GM20431 (cell line): ENCODE results near the gene GOLPH3L.
"Not testable (repeated sequence)": the region's sequence is repeated elsewhere in the genome, so short reads cannot be mapped to it uniquely, and the experiment has no call there.

Experiments
- in situ Hi-C: fragments of 300-500 bp; cut with MseI, MboI; formaldehyde crosslinking; loops from one replicate; pipeline ENCODE4 v1.15.0; 2020; ENCODE audit warnings: low sequenced_read_pairs; ENCODE audit not compliant: unreplicated experiment

Gene GOLPH3L

GRCh38 chr1:150696995-150697927, at the start of gene GOLPH3L:
Gene GOLPH3L (minus strand): TSS chr1:150697154. CDS start chr1:150694838, 2,316 bp downstream.
- in situ Hi-C loops: no loop called here

DNA sequence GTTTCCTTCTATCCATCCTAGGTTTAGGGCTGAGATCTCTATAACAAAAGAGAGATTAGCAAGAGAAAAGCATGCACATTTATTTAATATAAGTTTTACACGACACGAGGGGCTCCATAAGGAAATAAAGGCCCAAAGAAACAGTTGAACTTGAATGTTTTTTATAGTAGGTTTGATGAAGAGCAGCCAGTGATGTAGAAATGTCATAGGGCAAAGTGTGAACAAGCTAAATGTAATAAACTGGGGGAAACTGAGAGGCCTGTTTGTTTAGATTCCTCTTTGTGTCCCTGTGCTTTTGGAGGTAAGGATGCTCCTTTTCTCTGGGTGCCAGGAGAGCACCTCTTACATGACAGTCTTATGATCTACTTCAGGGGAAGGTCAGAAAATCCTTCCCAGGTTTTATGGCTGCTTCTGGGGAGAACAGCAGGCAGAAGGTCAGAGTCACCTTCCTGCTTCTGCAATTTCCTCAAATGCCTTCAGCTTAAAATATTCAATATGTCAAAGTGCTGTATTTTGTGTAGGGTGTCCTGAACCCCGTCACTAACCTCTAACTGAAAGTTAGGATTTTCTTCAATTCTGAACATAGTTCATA, 33.3 kb upstream of the GOLPH3L start:
- in situ Hi-C loops: no loop called here

DNA sequence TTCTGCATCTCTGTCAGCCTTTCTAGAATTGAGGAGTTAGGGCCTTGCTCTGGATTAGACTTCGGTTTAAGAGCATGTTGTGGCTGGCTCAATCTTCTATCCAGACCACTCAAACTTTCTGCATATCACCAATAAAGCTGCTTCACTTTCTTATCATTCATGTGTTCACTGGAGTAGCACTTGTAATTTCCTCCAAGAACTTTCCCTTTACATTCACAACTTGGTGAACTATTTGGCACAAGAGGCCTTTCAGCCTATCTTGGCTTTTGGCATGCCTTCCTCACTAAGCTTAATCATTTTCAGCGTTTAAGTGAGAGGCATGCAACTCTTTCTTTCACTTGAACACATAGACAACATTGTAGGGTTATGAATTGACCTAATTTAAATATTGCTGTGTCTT, 27.4 kb upstream of the GOLPH3L start:
- in situ Hi-C loops: no loop called here

DNA sequence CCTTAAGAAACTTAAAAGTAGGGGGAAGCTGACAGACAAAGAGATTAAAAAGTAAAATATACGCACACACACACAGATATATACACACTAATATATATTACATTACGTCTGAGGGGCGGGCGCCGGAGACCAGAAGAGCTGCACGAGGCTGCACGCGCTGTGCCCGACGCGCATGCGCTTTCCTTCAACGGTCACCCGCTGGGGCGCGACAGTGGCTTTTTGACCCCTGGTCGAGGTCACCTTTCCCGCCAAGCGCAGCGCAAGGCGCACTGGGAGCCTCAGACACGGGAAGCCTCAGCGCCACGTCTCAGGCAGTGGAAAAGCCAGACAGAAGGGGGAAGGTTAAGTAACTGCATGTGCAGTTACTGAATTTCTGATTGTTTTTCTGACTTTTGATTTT, 23.7 kb upstream of the GOLPH3L start, which contains the start of gene HORMAD1:
Gene HORMAD1 (minus strand): TSS at position 193 of the 400 bp plus-strand sequence. CDS start 1,390 bp downstream, outside the sequence.
- in situ Hi-C loops: no loop called here

GRCh38 chr1:150720098-150720497, 23.1 kb upstream of the GOLPH3L start:
- in situ Hi-C loops: no loop called here

- in situ Hi-C loops: no loop called here
Measured at GRCh38 chr1:150718225-150718891, 21.4 kb upstream of the GOLPH3L start.

DNA sequence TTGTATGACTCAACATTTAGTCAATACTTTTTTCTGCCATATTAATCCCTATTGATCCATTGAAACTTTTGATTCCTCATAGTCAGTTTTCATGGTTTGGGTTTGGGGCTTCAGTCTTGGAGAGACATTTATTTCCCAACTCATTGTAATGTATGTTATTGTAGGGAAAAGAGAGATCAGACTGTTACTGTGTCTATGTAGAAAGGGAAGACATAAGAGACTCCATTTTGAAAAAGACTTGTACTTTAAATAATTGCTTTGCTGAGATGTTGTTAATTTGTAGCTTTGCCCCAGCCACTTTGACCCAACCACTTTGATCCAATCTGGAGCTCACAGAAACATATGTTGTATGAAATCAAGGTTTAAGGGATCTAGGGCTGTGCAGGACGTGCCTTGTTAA, 12.1 kb upstream of the GOLPH3L start:
- in situ Hi-C loops: not testable (repeated sequence)

DNA sequence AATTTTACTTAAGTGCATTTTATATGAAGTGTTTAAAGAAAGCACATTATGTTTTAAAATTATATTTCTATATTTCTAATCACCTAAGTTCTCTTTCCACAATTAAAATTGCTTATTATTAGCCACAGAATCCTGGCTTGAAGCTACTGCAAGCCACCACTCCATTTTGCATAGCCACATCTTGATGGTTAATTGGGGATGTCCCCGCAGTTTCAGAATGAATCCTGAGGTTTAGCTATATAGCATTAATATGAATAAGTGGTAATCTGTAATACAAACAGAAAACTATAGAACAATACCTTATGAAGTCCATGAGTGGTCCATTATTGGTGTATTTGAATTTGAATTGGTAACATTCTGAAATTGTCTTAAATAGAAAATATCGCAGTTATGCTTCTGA, 11.6 kb upstream of the GOLPH3L start:
- in situ Hi-C loops: no loop called here

- in situ Hi-C loops: no loop called here
Measured at GRCh38 chr1:150706091-150706490, 9.1 kb upstream of the GOLPH3L start.

- in situ Hi-C loops: no loop called here
Measured at GRCh38 chr1:150703427-150703826, 6.5 kb upstream of the GOLPH3L start.

DNA sequence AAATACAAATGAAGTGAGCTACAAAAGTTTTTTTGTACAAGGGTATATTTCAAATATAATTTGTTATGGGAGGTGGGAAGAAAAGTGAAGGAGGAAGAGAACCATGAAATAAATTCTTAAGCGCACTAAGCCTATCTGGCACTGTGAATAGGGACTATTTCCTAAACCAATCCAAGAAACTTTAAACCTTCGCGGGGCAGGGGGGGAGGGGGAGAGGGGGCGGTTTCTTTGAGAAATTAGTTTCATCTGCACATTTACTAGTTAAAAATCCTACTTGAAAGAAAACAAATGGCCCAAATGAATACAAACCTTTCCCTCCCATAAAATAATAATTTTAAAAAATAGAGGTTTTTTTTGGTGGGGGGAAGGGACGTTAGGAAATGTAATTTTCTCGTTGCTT, 364 bp downstream of the GOLPH3L start:
- in situ Hi-C loops: no loop called here

GRCh38 chr1:150696162-150696561, 792 bp downstream of the GOLPH3L start:
- in situ Hi-C loops: no loop called here

DNA sequence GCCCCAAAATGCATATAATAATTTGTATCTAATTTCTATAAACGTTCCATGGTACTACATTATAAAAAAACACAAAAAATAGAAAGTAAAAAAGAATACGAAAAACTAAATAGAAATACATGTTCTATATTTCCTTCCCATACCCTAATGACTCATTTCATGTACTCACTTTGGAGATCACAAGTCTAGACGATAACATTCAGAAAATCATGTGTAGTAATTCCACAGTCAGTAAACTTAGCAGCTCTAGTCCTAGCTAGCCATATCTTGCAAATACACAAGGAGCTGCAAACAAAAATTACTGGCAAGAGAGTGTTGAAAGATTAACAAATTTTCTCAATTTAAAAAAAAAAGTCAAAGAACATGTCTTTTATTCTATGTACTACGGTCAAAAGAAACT, 1.4 kb downstream of the GOLPH3L start:
- in situ Hi-C loops: no loop called here

- in situ Hi-C loops: no loop called here
Measured at GRCh38 chr1:150692720-150693119, 4.2 kb downstream of the GOLPH3L start.

- in situ Hi-C loops: no loop called here
Measured at GRCh38 chr1:150688763-150689162, 8.2 kb downstream of the GOLPH3L start.

- in situ Hi-C loops: no loop called here
Measured at GRCh38 chr1:150686275-150686674, 10.7 kb downstream of the GOLPH3L start.

DNA sequence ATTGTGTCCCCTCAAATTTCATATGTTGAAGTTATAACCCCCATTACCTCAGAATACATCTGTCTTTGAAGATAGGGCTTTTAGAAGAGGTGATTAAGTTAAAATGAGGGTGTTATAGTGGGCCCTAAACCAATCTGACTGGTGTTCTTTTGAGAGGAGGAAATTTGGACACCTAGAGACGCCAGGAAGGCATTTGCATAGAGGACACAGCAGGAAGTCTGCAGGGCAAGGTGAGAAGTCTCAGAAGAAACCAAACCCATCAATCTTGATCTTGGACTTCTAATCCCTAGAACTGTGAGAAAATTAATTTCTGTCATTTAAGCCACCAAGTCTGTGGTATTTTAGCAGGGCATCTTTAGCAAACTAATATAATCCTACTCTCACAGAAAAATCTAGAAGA, 13.0 kb downstream of the GOLPH3L start:
- in situ Hi-C loops: no loop called here

DNA sequence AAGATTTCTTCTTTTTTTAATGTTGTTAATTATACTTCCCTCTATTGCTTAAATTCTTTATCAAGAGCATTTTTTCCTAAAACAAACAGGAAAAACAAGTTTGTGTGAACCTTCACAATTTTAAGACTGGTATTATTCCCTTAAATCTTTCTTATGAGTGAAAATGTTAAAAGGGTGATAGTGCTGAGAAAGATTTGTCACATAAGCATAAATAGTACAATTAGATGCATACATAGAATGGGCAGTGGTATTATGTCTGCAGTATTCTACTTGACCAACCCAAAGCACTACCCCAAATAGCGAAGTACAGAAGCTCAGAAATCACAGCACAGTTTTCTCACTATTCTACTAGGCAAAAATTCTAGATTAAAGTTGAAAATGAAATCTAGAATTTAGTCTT, 18.0 kb downstream of the GOLPH3L start:
- in situ Hi-C loops: no loop called here

- in situ Hi-C loops: no loop called here
Measured at GRCh38 chr1:150674881-150675280, 22.1 kb downstream of the GOLPH3L start.

DNA sequence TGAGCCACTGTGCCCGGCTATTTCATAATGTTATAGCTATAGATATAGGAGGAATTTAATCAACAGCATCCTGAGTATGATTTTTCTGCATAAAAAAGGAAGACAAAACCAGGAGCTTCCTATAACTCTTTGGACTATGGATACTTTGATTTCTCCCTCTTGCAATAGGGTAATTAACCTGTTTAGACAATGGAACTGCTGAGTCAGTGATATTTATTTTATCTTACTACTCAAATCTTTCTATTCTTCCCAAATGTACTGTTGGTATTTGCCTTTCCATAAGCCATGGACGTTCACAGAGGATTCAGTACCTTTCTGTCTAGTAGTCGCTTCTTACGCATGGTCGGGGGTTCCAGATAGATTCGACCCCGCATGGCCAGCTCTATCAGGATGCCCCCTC, 33.6 kb downstream of the GOLPH3L start:
- in situ Hi-C loops: no loop called here

- in situ Hi-C loops: no loop called here
Measured at GRCh38 chr1:150662811-150663210, 34.1 kb downstream of the GOLPH3L start.
